NCI-H82 (cell line): ENCODE data around the gene IFIT1B.
"Not testable (repeated sequence)": the region's sequence is repeated elsewhere in the genome, so short reads cannot be mapped to it uniquely, and the experiment has no call there.

Source experiments
- DNase-seq: peaks from one replicate; lab custom pipeline; 2025; lab: John Stamatoyannopoulos, UW

The IFIT1B gene, protein sequence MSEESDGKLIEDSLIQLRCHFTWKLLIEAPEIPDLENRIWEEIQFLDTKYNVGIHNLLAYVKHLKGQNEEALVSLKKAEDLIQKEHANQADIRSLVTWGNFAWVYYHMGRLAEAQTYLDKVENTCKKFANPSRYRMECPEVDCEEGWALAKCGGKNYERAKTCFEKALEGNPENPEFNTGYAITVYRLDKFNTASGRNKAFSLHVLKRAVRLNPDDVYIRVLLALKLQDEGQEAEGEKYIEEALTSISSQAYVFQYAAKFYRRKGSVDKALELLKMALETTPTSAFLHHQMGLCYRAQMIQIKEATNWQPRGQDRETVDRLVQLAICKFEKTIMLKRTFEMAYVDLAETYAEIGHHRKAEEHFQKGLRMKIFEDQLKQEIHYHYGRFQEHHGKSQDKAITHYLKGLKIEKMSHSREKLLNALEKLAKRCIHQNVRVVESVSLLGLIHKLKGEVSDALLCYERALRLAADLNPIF

DNA sequence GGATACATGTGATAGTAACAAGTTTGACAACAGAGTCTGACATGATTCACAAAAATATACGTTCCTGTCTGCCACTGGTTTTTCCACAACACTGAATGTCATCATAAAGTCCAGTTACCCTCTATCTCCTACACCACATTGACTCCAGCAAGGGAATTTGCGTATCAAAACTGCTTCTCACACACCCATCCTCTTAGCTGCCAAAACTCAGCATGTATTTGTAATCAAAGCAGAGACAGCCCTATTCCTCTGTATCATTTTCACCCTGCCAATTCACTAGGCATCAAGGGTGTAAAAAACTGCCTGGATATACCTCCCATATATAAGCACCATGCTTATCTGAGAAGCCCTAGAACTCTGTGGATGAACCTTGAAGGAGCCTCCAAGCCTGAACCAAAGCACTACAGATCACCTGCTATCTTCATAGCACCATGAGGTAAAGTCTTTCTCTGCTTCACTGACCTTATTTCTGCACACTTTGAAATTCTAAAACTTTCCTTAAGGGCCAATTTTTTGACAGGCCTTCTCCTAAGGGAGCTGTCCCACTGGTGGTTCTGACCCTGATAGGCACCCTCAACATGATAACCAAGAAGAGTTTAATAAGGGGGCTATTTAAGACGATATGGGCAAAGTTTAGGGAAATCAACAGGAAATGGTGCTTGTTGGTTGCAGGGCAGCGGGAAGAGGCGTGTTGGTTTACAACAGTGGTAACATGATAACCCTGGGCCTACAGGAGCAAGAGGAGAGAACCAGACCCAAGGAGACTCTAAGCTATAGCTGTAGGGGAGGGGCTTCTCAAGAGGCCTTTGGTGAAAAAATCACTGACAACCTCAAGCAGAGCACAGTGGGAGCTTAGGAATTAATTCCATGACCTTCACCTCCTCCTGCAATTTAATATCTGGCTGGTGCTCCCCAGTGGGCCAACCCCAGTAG lies at the start of gene IFIT1B:
TSS of gene IFIT1B (plus strand) at position 352 of the 933 bp plus-strand sequence. CDS start at position 432, 80 bp downstream.
- DNase-seq = no peak

DNA sequence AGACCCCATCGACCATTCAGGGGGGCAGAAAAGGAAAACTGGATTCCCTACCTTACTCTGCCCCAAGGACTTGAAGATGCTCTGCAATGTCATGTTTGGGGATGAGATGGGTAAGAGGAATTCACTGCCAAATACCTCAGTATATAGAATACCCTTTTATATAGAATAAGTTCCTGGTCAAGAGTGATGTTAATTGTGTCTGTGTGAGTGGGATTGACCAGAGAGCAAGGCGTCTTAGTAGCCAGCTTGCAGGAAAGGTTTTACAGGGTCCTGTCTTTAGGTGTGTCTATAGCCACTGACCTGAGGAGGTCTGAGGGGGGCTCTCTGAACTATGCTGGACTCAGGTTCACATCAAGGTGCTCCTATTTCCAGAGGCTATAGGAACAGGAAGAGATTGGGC lies 48.7 kb upstream of the IFIT1B start:
- DNase-seq = no peak

DNA sequence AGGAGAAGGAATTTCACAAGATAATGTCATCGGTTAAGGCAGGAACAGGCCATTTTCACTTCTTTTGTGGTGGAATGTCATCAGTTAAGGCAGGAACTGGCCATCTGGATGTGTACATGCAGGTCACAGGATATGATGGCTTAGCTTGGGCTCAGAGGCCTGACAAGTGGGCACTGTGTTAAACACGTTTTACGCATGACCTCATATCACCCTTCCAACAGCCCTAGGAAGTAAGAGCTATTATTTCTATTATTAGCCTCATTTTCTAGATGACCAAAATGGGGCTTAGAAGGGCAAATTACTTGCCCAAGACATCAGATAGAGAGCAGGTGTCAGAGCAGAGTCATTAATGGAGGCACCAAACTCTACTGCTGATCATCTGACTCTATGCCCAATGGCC lies 47.8 kb upstream of the IFIT1B start:
- DNase-seq = not testable (repeated sequence)

DNA sequence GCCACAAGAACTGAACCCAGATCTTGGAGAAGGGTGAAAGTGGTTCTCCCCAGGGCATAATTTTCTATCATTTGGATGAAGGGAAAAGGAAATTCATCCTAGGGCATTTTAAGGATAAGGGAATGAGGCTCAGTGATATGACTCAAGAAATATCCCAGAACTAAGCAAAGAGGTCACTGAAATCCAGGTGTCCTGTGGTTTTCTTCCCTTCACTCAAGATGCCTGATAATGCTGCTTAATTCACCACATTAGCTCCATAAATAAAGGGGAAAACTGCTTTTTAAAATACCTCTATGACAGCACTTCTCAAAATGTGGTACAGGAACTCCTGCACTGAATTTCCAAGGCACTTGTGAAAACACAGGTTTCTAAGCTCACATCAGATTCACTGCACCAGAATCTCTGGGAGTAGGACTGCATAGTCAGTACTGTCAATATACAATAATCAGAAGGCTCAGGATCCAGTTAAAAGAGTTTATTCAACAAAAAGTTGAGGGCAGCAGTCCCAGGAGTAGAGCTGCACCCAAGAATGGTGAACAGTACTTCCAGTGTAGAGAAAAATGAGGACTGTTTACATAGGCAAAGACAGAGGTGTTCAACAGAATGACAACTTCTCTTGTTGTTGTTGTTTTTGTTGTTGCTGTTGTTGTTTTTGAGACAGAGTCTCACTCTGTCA lies 47.2 kb upstream of the IFIT1B start:
- DNase-seq = no peak

DNA sequence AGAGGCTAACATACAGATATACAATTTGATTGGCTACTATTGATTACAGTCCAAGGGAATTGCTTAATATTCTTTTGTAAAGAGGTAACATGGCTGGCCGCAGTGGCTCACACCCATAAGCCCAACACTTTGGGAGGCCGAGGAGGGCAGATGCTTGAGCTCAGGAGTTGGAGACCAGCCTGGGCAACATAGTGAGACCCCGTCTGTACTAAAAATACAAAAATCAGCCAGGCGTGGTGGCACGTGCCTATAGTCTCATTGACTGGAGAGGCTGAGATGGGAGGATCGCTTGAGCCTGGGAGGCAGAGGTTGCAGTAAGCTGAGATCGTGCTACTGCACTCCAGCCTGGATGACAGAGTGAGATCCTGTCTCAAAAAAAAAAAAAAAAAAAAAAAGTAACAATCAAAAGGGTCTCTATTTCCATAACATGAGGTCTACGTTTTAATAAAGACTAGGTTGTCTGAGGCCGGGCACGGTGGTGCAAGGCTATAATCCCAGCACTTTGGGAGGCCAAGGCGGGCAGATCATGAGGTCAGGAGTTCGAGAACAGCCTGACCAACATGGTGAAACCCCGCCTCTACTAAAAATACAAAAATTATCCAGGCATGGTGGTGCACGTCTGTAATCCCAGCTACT lies 46.3 kb upstream of the IFIT1B start:
- not testable (repeated sequence) for DNase-seq

DNA sequence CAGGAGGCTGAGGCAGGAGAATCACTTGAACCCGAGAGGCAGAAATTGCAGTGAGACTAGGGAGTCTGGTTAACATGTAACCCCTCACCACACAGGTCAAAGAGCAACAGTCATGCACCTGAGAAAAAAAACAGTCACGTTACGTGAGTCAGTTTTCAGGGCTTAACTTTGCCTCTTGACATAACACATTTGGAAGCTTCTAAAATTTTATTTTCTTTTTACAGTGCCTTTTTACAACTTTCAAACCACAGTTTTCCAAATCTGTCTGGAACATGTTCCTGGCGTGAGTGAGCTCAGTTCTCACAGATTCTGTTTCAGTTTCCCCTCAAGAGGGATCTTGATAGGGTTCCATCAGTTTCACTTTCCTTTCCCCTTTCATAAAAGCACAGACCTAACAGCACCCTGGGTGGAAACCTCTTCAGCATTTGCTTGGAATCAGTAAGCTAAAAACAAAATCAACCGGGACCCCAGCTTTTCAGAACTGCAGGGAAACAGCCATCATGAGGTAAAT lies 45.7 kb upstream of the IFIT1B start:
- DNase-seq = no peak

DNA sequence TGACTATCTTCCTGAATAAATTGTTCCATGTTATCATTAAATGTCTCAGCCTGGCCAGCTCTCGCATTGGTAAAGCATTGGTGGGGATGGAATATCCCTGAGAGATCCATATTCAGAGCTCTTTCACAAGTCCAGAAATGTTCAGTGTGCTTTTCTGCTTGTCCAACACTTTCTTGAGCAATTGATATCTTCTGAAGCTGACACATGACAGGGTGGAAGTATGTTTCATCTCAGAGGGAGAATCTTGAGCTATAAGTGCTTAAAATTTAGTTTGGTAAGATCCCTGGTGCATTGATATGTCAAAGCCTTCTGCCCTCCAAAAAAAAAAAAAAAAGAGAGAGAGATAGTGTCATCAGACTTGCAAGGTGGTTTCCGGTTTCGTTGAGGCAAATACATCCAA lies 42.6 kb upstream of the IFIT1B start:
- DNase-seq = no peak

DNA sequence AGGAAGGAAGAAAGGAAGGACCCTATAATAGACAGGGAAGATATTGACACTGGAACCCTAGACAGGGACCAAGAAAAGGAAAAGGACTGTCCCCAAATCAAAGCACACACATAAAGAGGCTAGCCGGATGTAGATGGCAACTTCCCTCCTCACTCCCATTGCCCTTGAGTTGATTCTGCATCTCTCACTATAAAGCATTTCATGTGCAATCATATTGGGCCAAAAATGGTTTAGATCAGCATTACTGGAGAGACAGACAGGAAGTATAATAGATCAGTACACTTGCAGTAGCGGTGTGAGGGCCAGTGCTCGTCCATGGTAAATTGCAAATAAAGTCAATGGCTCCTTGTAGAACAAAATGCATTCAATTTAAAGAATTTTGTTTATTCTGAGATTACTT lies 41.6 kb upstream of the IFIT1B start:
- DNase-seq = no peak

DNA sequence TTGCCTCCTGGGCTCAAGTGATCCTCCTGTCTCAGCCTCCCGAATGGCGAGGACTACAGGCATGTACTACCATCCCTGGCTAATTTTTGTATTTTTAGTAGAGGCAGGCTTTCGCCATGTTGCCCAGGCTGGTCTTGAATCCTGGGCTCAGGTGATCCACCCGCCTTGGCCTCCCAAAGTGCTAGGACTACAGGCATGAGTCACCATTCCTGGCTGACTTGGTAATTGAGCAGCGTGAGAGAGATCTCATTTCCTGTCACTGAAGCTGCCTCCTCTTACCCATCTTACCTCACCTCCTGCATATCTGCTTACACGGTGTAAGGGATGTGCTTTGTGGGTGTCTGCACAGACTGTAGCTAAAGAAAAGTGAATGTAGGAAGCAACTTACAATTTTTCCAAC lies 40.4 kb upstream of the IFIT1B start:
- no peak for DNase-seq

DNA sequence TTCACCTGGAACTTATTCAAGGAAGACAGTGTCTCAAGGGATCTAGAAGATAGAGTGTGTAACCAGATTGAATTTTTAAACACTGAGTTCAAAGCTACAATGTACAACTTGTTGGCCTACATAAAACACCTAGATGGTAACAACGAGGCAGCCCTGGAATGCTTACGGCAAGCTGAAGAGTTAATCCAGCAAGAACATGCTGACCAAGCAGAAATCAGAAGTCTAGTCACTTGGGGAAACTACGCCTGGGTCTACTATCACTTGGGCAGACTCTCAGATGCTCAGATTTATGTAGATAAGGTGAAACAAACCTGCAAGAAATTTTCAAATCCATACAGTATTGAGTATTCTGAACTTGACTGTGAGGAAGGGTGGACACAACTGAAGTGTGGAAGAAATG lies 39.1 kb upstream of the IFIT1B start:
- no peak for DNase-seq

DNA sequence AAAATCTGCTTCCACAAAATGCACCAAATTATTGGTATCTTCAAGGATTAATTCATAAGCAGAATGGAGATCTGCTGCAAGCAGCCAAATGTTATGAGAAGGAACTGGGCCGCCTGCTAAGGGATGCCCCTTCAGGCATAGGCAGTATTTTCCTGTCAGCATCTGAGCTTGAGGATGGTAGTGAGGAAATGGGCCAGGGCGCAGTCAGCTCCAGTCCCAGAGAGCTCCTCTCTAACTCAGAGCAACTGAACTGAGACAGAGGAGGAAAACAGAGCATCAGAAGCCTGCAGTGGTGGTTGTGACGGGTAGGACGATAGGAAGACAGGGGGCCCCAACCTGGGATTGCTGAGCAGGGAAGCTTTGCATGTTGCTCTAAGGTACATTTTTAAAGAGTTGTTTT lies 38.0 kb upstream of the IFIT1B start:
- no peak for DNase-seq

DNA sequence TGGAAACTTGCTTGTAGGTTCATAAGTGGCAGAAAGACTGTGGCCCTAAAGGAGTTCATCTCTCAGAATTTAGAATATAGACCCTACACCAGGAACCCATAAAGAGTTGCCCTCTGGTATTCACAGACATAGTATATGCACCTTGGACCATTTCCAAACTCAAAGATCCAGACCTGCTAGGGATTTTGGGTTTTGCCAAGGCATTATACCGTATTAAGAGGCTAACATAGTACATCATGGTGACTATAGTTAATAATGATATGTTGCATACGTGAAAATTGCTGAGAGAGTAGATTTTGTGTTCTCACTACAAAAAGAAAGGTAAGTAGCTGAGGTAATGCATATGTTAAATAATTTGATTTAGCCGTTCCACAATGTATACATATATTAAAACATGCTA lies 36.2 kb upstream of the IFIT1B start:
- DNase-seq = no peak

DNA sequence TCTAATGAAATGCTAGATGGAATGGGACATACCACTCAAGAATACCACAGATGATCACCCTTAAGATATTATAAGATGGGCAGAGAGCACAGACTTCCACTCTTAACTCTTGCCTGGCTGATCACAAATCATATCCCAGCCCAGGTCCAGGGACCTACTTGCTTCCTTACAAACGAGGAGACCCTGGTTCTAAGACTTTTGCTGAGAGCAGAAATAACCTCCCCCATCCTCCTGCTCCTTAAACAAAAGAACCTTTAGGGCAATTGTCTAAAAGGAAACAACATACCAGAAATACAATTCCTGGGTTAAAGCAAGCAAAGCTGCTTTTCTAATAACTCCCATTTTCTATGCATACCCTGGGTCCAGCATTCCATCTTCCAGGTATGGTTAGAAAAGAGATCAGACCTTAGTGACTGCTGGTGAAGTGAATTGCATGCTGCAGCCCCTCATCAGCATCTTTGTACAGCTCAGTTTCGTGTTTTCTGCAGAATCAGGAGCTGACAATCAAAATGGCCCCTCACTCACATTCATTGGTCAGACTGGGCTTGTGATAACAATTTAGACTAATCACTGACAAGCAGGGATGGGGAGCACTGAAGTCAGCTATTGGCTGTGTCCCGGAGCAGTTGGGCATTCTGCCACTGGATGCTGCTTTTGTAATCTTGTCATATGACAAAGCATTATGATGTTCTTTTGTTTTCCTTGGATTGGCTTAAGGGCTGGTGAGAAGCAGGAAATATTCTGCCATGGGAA lies 35.5 kb upstream of the IFIT1B start:
- DNase-seq = no peak

DNA sequence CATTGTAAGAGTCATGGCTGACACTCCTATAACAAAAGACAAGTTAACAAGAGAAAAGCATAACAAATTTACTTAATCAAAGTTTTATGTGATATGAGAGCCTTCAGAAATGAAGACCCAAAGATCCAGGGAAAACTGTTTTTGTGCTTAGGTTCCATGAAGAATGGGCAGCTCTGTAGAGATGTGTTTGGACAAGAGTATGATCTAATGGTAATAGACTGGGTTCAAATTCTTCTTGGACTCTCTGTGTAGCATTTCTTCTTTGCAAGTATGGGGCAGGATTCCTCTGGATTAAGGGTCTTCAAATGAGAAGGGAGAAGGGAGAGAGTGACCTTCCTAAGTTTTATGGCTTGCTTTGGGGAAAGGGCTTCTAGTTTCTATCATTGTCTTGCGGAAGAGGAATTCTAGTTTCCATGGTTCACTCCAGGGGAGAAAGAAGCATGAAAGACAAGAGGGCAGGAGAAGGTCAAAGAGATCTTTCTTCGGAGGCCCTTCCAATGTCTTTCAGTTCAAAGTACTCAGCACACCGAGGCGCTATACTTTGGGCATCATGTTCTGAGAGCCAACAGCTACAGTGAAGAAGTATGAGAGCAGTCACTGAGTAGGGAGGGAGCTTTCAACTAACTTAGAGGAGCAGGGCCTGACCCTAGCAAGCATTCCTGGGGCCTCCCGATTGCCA lies 34.6 kb upstream of the IFIT1B start:
- no peak for DNase-seq

DNA sequence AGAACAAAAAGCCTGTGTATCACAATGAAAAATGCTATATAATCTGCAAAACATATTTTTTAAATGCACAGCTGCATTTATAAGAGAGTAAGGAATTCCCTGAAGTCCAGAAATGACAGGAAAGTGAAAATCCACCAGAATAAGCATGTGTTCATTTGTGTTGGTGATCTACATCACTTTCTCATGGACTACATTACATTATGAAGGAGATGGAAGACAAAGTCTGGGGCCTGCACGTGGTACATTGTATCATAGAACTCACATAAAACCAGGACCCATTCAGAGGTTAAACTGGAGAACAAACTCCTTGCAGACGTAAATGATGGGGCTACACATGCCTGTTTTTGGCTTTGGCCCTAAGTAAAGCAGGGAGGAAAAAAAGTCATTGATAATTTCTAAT lies 33.7 kb upstream of the IFIT1B start:
- DNase-seq = no peak

DNA sequence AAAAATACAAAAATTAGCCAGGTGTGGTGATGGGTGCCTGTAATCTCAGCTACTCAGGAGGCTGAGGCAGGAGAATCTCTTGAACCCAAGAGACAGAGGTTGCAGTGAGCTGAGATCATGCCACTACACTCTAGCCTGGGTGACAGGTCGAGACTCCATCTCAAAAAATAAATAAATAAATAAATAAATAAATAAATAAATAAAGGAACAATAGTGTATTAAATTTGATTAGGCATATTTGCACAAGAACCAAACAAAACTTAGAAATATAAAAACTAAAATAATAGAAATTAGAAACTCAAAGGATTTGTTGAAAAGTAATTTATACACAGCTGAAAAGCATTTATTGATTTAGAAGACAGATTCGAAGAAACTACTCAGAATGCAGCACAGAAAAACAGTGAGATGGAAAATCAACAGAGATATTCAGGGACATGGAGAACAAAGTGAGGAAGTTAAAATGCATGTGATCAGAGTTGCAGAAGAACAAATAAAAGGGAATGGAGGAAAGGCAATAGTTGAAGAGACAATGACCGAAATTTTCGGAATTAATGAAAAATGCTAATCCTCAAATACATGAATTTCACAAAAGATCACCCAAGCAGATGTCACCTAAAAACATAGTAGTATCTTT lies 32.4 kb upstream of the IFIT1B start:
- DNase-seq = no peak

DNA sequence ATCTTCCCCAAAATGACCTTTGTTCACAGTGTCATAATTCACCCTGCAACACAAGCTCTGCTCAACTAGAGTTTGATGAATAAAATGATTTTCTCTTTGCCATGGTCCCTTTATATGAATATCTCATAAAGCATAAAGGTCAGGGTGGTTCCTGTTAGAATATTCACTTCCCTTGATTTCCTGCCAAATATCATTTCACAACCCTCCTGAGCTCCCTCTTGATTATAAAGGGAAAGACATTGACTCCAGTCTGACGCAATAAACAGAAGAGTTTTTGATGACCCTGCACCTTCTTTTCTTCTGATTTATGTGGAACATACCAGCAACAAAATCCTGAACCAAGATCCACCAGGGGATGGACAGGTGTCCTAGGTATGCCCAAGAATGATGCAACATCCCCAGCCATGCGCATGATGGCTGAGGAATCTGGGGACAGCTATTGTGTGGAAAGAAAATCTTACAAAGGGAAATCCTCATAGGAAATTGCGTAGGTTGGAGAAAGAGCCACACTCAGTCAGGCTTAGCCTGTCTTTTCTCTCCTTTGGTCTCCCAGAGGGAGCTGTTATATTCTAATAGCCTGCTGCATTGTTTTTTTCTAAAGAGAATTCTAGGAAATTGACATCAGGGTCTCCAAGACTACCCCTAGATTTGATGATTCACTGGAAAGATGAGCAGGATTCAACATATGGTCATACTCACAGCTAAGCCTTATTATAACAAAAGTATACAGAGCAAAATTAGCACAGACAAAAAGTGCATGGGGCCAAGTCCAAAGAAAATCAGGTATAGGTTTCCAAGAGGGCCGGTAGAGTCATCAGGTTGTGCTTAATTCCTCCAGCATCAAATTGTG lies 31.2 kb upstream of the IFIT1B start:
- no peak for DNase-seq

DNA sequence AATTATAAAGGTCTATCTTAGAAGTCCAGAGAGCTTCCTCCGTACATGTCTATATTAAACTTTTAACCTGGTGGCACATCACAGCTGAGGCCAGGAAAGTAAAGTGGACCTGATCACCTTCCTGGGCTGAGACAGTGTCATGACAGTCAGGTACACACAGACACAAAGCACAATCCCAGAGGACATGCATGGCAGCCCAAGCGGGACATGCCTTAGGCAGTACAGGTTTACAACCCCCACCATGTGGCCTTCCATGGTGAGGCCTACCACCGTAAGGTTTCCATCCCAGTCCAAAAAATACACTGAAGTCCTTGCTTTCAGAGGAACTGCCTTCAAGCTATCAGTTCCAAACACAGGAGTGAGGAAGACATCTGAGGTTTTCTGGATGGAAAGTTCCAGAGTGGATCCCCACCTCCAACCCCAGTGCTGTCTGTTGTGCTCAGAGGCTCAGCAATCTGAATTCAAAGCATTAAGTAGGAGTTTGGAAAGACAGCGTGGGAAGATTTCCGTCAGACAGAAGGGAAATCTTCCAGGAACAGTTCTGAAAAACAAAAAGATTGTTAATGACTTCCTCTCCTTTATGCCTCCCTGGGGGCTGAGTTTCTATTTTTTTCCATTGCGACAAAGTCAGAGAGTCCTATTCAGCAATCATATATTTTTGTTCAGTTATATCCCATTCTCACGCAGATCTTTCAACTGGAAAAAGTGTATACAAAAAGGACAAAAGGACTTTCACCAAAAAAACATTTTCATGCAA lies 30.0 kb upstream of the IFIT1B start:
- DNase-seq = no peak
